Mucosa of descending colon (tissue), 3 donors: Measurements from ENCODE around the gene MAGOHB. TPM values are rescaled to one million over a fixed set of nuclear protein-coding genes. Genes with fewer than 3 reads are reported as not detected.
"Not testable (repeated sequence)": the region's sequence is repeated elsewhere in the genome, so short reads cannot be mapped to it uniquely, and the experiment has no call there.

Experiments
- ATAC-seq: fragments of 200-7000 bp; cut with Tn5 transposase; one replicate; pipeline ENCODE4 v1.9.1; 2020; ENCODE audit warnings: mild to moderate bottlenecking, moderate library complexity
- DNase-seq, 3 donors: peaks; one replicate each; pipeline ENCODE4 v3.0.0-alpha.2; 2020
- H3K36me3 ChIP-seq: fragments of 200-600 bp; one replicate; pipeline ENCODE4 v1.8.0; 2021; ENCODE audit warnings: low read depth, mild to moderate bottlenecking
- H3K4me1 ChIP-seq: fragments of 200-600 bp; one replicate; pipeline ENCODE4 v1.8.0; 2021; ENCODE audit warnings: low read depth, mild to moderate bottlenecking
- H3K4me3 ChIP-seq: fragments of 200-600 bp; one replicate; pipeline ENCODE4 v1.8.0; 2021; ENCODE audit warnings: mild to moderate bottlenecking
- H3K9me3 ChIP-seq: fragments of 200-600 bp; one replicate; pipeline ENCODE4 v1.8.0; 2021; ENCODE audit warnings: mild to moderate bottlenecking
- intact Hi-C, 2 donors: fragments of 100-400 bp; cut with DNase I in 1 of 2; cut with micrococcal nuclease in 1 of 2; formaldehyde crosslinking; loops; one replicate each; pipeline versions ENCODE4 v1.11.0 to v1.11.1; 2022; cut with DNase I, micrococcal nuclease
- total RNA-seq, 3 donors: library from RNA; stranded (reverse); fragmentation: NEBNext Ultra II Directional in 2 of 3; extraction: Animal tissue kit (Norgen Biotek cat#: 25700) in 2 of 3; gene quantifications; one replicate each; pipeline versions ENCODE4 v1.2.1 to v1.2.4, GENCODE V29; 2021 to 2023
- TF ChIP-seq, protein P1 (sequence below): fragments of 200-600 bp; IDR thresholded peaks from one replicate; pipeline ENCODE4 v1.8.0; 2022; ENCODE audit warnings: antibody characterized with exemption, mild to moderate bottlenecking
- donor health status: DM: no; HTN: no; CAD: no; lungs with moderate emphysema.
- donor health status: DM: no; HTN: no; CAD: no.
- donor health status: DM: no; HTN: yes; CAD: no.

Gene MAGOHB
- total RNA-seq, 3 donors from 2014 or later: 9.6 to 14.7 (median 13.7) TPM

GRCh38 chr12:10601860-10602259 lies 11.5 kb downstream of the MAGOHB start:
- Histone ChIP-seq H3K4me1 (no peaks in the 10 kb centered on the region), H3K4me3 (no peak overlapping the region), H3K36me3 (no peaks in the 10 kb centered on the region), H3K9me3 (no peaks in the 10 kb centered on the region)
- intact Hi-C loops: no loop called here
- DNase-seq (no peak), ATAC-seq (no peak)
- TF ChIP-seq, protein P1, sequence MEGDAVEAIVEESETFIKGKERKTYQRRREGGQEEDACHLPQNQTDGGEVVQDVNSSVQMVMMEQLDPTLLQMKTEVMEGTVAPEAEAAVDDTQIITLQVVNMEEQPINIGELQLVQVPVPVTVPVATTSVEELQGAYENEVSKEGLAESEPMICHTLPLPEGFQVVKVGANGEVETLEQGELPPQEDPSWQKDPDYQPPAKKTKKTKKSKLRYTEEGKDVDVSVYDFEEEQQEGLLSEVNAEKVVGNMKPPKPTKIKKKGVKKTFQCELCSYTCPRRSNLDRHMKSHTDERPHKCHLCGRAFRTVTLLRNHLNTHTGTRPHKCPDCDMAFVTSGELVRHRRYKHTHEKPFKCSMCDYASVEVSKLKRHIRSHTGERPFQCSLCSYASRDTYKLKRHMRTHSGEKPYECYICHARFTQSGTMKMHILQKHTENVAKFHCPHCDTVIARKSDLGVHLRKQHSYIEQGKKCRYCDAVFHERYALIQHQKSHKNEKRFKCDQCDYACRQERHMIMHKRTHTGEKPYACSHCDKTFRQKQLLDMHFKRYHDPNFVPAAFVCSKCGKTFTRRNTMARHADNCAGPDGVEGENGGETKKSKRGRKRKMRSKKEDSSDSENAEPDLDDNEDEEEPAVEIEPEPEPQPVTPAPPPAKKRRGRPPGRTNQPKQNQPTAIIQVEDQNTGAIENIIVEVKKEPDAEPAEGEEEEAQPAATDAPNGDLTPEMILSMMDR: no peak

- no peaks in the 10 kb centered on the region for H3K9me3 ChIP-seq
- no peak overlapping the region for H3K4me3 ChIP-seq
- intact Hi-C loops: no loop called here
- H3K36me3 ChIP-seq: no peaks in the 10 kb centered on the region
- H3K4me1 ChIP-seq: no peaks in the 10 kb centered on the region
- ATAC-seq: no peak
- TF ChIP-seq, protein P1: no peak
- no peak for DNase-seq
Measured at GRCh38 chr12:10600988-10601387, 12.4 kb downstream of the MAGOHB start.

- TF ChIP-seq, protein P1: no peak
- ATAC-seq: no peak
- intact Hi-C loops: no loop called here
Measured at GRCh38 chr12:10595881-10596280, 17.5 kb downstream of the MAGOHB start.

GRCh38 chr12:10590966-10591365 lies 22.4 kb downstream of the MAGOHB start:
- Histone ChIP-seq H3K9me3 (no peaks in the 10 kb centered on the region), H3K4me1 (no peaks in the 10 kb centered on the region), H3K4me3 (no peak overlapping the region), H3K36me3 (no peaks in the 10 kb centered on the region)
- intact Hi-C loops: no loop called here
- TF ChIP-seq, protein P1: no peak
- DNase-seq: no peak
- ATAC-seq: no peak

More at GRCh38 chr12:10595881-10596280, 17.5 kb downstream of the MAGOHB start:
- DNase-seq: no peak
- no peaks in the 10 kb centered on the region for H3K4me1 ChIP-seq
- no peak overlapping the region for H3K4me3 ChIP-seq
- H3K9me3 ChIP-seq: no peaks in the 10 kb centered on the region
- no peaks in the 10 kb centered on the region for H3K36me3 ChIP-seq

- DNase-seq (no peak), ATAC-seq (no peak)
- no peaks in the 10 kb centered on the region for H3K9me3 ChIP-seq
- TF ChIP-seq, protein P1: no peak
- no peaks in the 10 kb centered on the region for H3K36me3 ChIP-seq
- no peaks in the 10 kb centered on the region for H3K4me1 ChIP-seq
- no peak overlapping the region for H3K4me3 ChIP-seq
- intact Hi-C loops: no loop called here
Measured at GRCh38 chr12:10584415-10584814, 29.0 kb downstream of the MAGOHB start.

DNA sequence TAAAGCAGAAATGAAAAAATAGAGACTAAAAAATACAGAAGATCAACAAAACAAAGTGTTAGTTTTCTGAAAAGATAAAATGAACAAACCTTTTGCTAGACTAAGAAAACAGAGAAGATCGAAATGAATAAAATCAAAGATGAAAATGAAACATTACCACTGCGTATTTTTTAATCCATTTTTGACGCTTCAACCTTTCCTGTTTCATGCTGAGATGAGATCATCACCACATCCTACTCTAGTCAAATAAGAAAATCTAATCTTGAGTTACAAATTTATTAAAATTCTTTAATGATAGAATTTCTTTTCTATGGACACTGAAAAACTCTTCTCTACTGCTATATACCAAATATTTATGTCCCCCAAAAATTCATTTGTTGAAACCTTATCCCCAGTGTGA lies 30.7 kb downstream of the MAGOHB start:
- H3K36me3 ChIP-seq: no peaks in the 10 kb centered on the region
- ATAC-seq (no peak), DNase-seq (no peak)
- intact Hi-C loops: no loop called here
- no peak overlapping the region for H3K4me3 ChIP-seq
- H3K4me1 ChIP-seq: no peaks in the 10 kb centered on the region
- TF ChIP-seq, protein P1: no peak
- no peaks in the 10 kb centered on the region for H3K9me3 ChIP-seq

DNA sequence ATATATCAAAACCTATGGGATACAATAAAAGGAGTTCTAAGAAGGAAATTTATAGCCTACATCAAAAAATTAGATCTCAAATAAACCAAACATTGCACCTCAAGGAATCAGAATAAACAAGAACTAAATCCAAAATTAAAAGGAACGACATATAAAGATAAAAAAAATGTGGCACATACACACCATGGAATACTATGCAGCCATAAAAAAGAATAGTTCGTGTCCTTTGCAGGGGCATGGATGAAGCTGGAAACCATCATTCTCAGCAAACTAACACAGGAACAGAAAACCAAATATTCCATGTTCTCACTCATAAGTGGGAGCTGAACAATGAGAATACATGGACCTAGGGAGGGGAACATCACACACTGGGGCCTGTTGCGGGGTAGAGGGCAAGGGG lies 31.3 kb downstream of the MAGOHB start:
- intact Hi-C loops, H3K4me1 ChIP-seq, H3K9me3 ChIP-seq, H3K4me3 ChIP-seq, ATAC-seq, H3K36me3 ChIP-seq, DNase-seq: not testable (repeated sequence)
